Caco-2 (cell line): ENCODE measurements around the gene GGT7. TPM values are rescaled to one million over a fixed set of nuclear protein-coding genes. Genes with fewer than 3 reads are reported as not detected.

Experiments used
- BruUV-seq: library from RNA; stranded (reverse); fragments of 400-500 nt; replicated peaks from 2 replicates; lab custom pipeline; 2021; lab: Mats Ljungman, UMichigan
- CTCF ChIA-PET: fragments of 300-600 bp; sonication (Branson Sonifier 250); formaldehyde crosslinking; loops from one replicate; lab custom pipeline; 2022; ENCODE audit warnings: antibody characterized with exemption; lab: Charles Lee
- POLR2A ChIA-PET: fragments of 300-600 bp; sonication (Branson Sonifier 250); formaldehyde crosslinking; loops from one replicate; lab custom pipeline; 2022; ENCODE audit warnings: antibody characterized with exemption; lab: Charles Lee
- DNase-seq, 2 experiments: peaks; one replicate each; pipeline versions ENCODE4 v3.0.0 to v3.0.0-alpha.2; 2020 to 2022
- H3K27me3 ChIP-seq: replicated peaks from 2 replicates; pipeline ENCODE4 v1.6.0; 2011; ENCODE audit warnings: low read length; ENCODE audit not compliant: control insufficient read depth, insufficient read depth
- H3K36me3 ChIP-seq: 2 replicates; pipeline ENCODE4 v1.5.1; 2011; ENCODE audit warnings: low read length; ENCODE audit not compliant: control insufficient read depth, insufficient read depth
- H3K4me1 ChIP-seq: fragments of 250-450 bp; sonication (Bioruptor Pico); 2 replicates; pipeline ENCODE4 v1.5.1; 2020; ENCODE audit warnings: mild to moderate bottlenecking
- H3K4me3 ChIP-seq: 2 replicates; pipeline ENCODE4 v1.5.1; 2011; ENCODE audit warnings: low read depth, mild to moderate bottlenecking, control low read depth, low read length
- H3K9me3 ChIP-seq: fragments of 250-450 bp; sonication (Bioruptor Pico); 2 replicates; pipeline ENCODE4 v1.5.1; 2020; ENCODE audit warnings: mild to moderate bottlenecking, moderate library complexity
- H3K27ac Mint-ChIP-seq: one replicate; pipeline ENCODE4 v1.8.0; 2022; ENCODE audit warnings: mixed read lengths; ENCODE audit not compliant: unreplicated experiment
- H3K27me3 Mint-ChIP-seq: one replicate; pipeline ENCODE4 v1.8.0; 2022; ENCODE audit warnings: mixed read lengths; ENCODE audit not compliant: insufficient read depth, unreplicated experiment
- H3K36me3 Mint-ChIP-seq: one replicate; pipeline ENCODE4 v1.8.0; 2022; ENCODE audit warnings: mild to moderate bottlenecking, mixed read lengths; ENCODE audit not compliant: insufficient read depth, unreplicated experiment
- H3K4me1 Mint-ChIP-seq: one replicate; pipeline ENCODE4 v1.8.0; 2022; ENCODE audit warnings: low read depth, mixed read lengths; ENCODE audit not compliant: unreplicated experiment
- H3K4me3 Mint-ChIP-seq: one replicate; pipeline ENCODE4 v1.8.0; 2022; ENCODE audit warnings: mild to moderate bottlenecking, moderate library complexity, mixed read lengths; ENCODE audit not compliant: unreplicated experiment
- H3K9me3 Mint-ChIP-seq: one replicate; pipeline ENCODE4 v1.8.0; 2022; ENCODE audit warnings: mixed read lengths; ENCODE audit not compliant: unreplicated experiment
- CTCF ChIP-seq, 2 experiments: fragments of 200-600 bp in 1 of 2; IDR thresholded peaks; 1 replicate in 1 of 2; 2 replicates in 1 of 2; pipeline versions ENCODE4 v1.5.1 to v1.8.0; 2011 to 2022; ENCODE audit warnings: antibody characterized with exemption in 1 of 2, control low read depth in 1 of 2, inconsistent platforms in 1 of 2, low read depth in 1 of 2, low read length in 1 of 2, mild to moderate bottlenecking in 1 of 2, moderate library complexity in 1 of 2; ENCODE audit not compliant: insufficient read depth in 1 of 2, severe bottlenecking in 1 of 2, unreplicated experiment in 1 of 2
- intact Hi-C: fragments of 100-400 bp; cut with micrococcal nuclease; formaldehyde crosslinking; loops from one replicate; pipeline ENCODE4 v1.10.0; 2022; ENCODE audit not compliant: unreplicated experiment
- total RNA-seq: library from RNA; stranded (reverse); gene quantifications from 2 replicates; pipeline ENCODE4 v1.2.3, GENCODE V29; 2022

GGT7 gene
- total RNA-seq, 1 experiment from 2014 or later = 46.2 TPM

GRCh38 chr20:34849778-34850177, 22.9 kb downstream of the GGT7 start:
- Mint-ChIP-seq H3K4me3 (no peak overlapping the region), H3K27me3 (no peaks in the 10 kb centered on the region), H3K36me3 (peaks cover 4% of the 10 kb centered on the region), H3K9me3 (no peaks in the 10 kb centered on the region), H3K27ac (no peak overlapping the region), H3K4me1 (no peaks in the 10 kb centered on the region)
- no peak for TF ChIP-seq CTCF (IDR thresholded peaks at IDR 0.05; ENCODE audit: insufficient read depth in 1 of 2, low read depth in 1 of 2, low read length in 1 of 2, severe bottlenecking in 1 of 2, unreplicated experiment in 1 of 2)
- DNase-seq = peak in 1 of 2 experiments; percentile 41
- Histone ChIP-seq H3K4me3 (no peak overlapping the region), H3K27me3 (no peaks in the 10 kb centered on the region), H3K4me1 (no peaks in the 10 kb centered on the region), H3K9me3 (no peaks in the 10 kb centered on the region), H3K36me3 (peaks cover 3% of the 10 kb centered on the region)
- no TSS peak for BruUV-seq
- CTCF ChIA-PET = no interaction called here
- POLR2A ChIA-PET = no interaction called here
- intact Hi-C loops = no loop called here

- no peaks in the 10 kb centered on the region for H3K27me3 Mint-ChIP-seq
- no peak overlapping the region for H3K27ac Mint-ChIP-seq
- H3K36me3 Mint-ChIP-seq = peaks cover 4% of the 10 kb centered on the region
- ChIA-PET CTCF (no interaction called here), POLR2A (no interaction called here)
- TF ChIP-seq CTCF (IDR thresholded peaks at IDR 0.05; ENCODE audit: insufficient read depth in 1 of 2, low read depth in 1 of 2, low read length in 1 of 2, severe bottlenecking in 1 of 2, unreplicated experiment in 1 of 2) = no peak
- intact Hi-C loops = no loop called here
- no peaks in the 10 kb centered on the region for H3K27me3 ChIP-seq
- H3K9me3 Mint-ChIP-seq = no peaks in the 10 kb centered on the region
- no peaks in the 10 kb centered on the region for H3K9me3 ChIP-seq
- H3K4me3 Mint-ChIP-seq = no peak overlapping the region
- H3K4me1 ChIP-seq = no peaks in the 10 kb centered on the region
- H3K4me1 Mint-ChIP-seq = no peaks in the 10 kb centered on the region
- no peak overlapping the region for H3K4me3 ChIP-seq
- peaks cover 2% of the 10 kb centered on the region for H3K36me3 ChIP-seq
- no TSS peak for BruUV-seq
- DNase-seq = no peak
These were observed 24.1 kb downstream of the GGT7 start for GRCh38 chr20:34848597-34848996.

- Histone ChIP-seq H3K27me3 (no peaks in the 10 kb centered on the region), H3K4me3 (no peak overlapping the region), H3K4me1 (no peaks in the 10 kb centered on the region), H3K9me3 (no peaks in the 10 kb centered on the region), H3K36me3 (no peaks in the 10 kb centered on the region)
- Mint-ChIP-seq H3K27me3 (peaks cover 18% of the 10 kb centered on the region), H3K36me3 (peaks cover 4% of the 10 kb centered on the region), H3K27ac (no peak overlapping the region), H3K4me3 (no peak overlapping the region), H3K4me1 (no peaks in the 10 kb centered on the region), H3K9me3 (no peaks in the 10 kb centered on the region)
- no peak for TF ChIP-seq CTCF (IDR thresholded peaks at IDR 0.05; ENCODE audit: insufficient read depth in 1 of 2, low read depth in 1 of 2, low read length in 1 of 2, severe bottlenecking in 1 of 2, unreplicated experiment in 1 of 2)
- CTCF ChIA-PET = no interaction called here
- no TSS peak for BruUV-seq
- intact Hi-C loops = no loop called here
- DNase-seq = no peak
- POLR2A ChIA-PET = no interaction called here
These were observed 29.2 kb downstream of the GGT7 start for GRCh38 chr20:34843421-34843820.
